Measurements from ENCODE around the gene DLG2.
"Not testable (repeated sequence)": the region's sequence is repeated elsewhere in the genome, so short reads cannot be mapped to it uniquely, and the experiment has no call there.

The DLG2 gene

DNA sequence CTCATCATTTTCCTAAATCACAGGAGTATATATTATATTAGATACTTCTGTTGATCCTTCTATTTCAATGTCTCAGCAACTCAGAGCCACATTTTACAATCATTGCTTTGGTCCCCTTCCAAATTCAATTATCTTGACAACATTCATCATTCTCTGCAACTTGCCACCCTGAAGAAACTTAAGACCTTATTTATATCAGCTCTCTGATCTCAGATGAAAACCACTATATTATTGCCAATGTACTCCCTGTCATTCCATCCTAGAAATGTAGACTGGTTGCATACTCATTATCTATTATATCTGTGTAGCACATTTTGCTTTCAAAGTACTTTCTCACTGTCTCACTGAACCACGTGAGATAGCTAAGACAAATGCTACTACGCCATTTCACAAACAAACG, 379.3 kb downstream of the DLG2 start:
- no peak for DNase-seq (ENCODE audit: low read depth in 2 of 3, low spot score in 1 of 3)

GRCh38 chr11:85238906-85239305, 388.2 kb downstream of the DLG2 start:
- no peak for DNase-seq (ENCODE audit: low read depth in 2 of 3, low spot score in 1 of 3)

DNA sequence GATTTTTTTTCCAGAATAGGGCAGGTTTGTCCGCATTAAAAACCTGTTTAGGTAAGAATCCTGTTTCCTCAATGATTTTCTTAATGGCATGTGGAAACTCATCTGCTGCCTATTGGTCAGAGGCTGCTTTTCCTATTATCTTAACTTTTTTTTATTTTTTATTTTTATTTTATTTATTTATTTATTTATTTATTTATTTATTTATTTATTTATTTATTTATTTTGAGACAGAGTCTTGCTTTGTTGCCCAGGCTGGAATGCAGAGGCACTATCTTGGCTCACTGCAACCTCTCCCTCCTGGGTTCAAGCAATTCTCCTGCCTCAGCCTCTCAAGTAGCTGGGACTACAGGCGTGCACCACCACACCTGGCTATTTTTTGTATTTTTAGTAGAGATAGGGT, 389.1 kb downstream of the DLG2 start:
- not testable (repeated sequence) for DNase-seq (ENCODE audit: low read depth in 2 of 3, low spot score in 1 of 3)

- DNase-seq (ENCODE audit: low read depth in 2 of 3, low spot score in 1 of 3) = no peak
Observed at GRCh38 chr11:85236211-85236610, 390.9 kb downstream of the DLG2 start.

DNA sequence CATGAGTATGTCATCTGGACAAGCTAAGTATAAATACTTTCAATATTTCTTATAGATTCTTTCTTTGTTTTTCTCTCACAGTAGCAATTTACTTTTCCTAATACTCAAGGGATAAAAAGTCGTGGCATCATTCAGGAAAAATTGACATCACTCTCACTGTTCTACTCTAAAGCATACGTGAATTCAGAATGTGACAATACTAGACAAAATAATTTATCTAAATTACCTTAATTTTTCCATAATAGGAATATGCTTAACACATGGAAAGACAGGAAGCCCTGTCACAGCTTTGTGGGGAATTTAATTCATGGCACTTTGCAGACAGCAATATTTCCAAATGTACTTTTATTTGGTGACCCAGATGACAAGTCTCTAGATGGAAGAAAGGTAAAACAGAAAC, 394.6 kb downstream of the DLG2 start:
- DNase-seq (ENCODE audit: low read depth in 2 of 3, low spot score in 1 of 3) = no peak

DNA sequence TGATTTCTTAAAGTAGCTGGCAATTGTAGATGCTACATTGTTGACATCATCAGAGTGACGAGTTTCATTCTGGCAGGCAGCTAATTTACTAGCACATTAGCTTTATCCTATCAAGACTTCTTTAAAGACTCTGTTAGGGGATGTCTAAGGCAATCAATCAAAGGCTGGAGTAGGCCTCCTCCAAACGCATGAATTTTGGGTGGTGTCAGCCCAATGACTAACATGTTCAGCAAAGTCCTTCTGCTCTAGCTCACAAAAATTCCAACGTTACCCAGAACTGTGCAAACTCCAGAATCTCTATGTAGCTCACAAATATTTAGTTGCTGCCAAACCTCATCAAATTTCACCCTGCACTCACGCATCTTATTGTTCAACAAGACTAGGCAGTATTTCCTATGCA, 395.6 kb downstream of the DLG2 start:
- no peak for DNase-seq (ENCODE audit: low read depth in 2 of 3, low spot score in 1 of 3)

DNA sequence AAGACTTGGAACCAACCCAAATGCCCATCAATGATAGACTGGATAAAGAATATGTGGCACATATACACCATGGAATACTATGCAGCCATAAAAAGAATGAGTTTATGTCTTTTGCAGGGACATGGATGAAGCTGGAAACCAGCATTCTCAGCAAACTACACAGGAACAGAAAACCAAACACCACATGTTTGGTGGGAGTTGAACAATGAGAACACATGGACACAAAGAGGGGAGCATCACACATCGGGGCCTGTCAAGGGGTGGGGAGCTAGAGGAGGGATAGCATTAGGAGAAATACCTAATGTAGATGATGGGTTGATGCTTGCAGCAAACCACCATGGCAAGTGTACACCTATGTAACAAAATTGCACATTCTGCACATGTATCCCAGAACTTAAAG, 397.4 kb downstream of the DLG2 start:
- DNase-seq (ENCODE audit: low read depth in 2 of 3, low spot score in 1 of 3) = not testable (repeated sequence)

GRCh38 chr11:85196968-85197367, 430.2 kb downstream of the DLG2 start:
- DNase-seq (ENCODE audit: low read depth in 2 of 3, low spot score in 1 of 3) = no peak

GRCh38 chr11:85195934-85196333, 431.2 kb downstream of the DLG2 start:
- DNase-seq (ENCODE audit: low read depth in 2 of 3, low spot score in 1 of 3) = no peak

DNA sequence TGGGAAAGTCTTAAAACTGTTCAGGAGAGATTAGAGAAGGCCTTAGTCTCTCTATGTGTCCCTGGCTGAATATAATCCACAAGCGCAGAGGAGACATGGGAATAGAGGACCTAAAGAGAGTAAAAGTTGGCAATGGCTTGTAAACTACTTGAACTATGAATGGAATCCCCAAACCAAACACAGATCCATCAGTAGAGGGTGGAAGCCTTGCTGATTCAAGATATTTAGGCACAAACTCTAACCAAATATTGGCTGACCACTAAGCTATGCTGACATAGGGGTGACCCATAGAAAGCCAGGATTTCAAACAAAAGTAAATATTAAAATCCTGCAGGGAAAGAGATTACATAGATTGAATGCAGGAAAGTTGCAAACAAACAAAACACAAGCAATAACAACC, 439.2 kb downstream of the DLG2 start:
- DNase-seq (ENCODE audit: low read depth in 2 of 3, low spot score in 1 of 3) = no peak

DNA sequence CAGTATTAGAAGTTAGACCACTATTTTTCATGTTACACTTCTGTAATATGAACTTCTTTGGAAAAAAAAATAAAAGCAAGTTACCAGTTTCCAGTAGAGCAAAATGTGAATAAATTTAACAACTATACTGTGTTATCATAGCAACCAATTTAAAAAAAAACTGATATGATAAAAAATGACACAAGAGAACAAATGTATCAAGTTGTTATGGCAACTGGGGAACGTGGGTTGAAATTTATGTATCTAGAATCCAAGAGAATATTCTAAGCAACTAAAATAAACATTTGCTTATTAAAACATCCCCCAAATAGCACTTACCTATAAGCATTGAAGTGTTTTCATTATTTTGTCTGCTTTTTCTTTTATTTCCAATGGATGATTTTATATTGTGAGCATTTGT, 442.4 kb downstream of the DLG2 start:
- DNase-seq (ENCODE audit: low read depth in 2 of 3, low spot score in 1 of 3) = no peak

DNA sequence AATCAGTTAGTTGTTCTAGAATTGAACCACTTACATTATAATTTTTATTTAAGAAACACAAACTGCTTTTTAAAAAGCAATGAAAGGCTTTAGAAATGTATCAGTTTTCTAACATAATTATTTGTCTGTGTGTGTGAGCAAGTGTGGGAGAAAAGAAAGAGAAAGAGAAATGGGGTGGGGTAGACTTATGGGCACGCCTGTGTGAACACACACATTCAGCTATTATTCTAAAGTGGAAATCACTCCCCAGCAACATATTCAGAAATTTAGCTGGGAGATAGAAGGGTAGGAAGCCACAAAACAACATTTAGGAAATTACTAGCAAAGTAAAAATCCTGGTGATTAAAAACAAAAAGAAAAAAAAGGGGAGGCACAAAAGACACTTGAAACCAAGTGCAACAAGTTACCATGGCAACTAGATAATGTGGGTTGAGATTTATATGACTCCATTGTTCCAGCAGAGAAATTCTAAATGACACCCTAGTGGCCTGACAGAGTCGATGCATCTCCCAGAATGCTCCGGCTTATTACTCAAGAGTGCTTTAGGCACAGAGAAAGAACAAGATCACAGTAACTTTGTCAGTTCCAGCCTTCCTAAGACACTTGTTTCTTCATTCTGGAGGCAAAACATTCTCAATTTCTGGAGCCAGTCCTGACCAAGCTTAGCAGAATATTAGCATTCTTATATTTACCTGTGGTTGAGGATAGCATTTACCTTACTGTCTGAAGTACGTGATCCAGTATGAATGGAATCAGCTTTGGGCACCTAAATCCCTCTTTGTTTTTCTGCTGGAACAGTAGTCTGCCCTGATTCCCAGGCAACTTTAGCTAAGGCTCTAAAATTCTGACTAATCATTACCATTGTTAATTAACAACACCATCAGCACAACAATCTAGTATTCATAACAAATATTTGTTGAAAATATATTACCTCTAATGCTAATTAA, 444.4 kb downstream of the DLG2 start:
- DNase-seq (ENCODE audit: low read depth in 2 of 3, low spot score in 1 of 3) = no peak

DNA sequence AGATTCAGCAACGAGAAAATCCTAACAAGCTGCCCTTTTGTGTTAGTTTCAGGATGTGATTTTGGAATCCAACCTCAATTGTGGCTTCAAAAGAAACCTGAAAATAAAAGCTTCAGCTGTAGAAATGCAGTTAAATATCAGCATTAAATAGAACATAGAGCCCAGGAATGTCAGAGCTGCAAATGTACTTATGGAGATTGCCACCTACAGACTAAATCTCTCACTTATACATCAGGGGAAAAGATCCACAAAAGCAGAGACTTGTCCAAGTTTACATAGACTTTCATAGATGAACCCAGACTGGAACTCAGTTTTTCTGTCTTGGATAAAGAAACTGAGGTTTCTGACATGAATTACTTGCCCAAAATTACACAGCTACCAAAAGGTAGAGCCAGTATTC, 446.6 kb downstream of the DLG2 start:
- DNase-seq (ENCODE audit: low read depth in 2 of 3, low spot score in 1 of 3) = no peak

DNA sequence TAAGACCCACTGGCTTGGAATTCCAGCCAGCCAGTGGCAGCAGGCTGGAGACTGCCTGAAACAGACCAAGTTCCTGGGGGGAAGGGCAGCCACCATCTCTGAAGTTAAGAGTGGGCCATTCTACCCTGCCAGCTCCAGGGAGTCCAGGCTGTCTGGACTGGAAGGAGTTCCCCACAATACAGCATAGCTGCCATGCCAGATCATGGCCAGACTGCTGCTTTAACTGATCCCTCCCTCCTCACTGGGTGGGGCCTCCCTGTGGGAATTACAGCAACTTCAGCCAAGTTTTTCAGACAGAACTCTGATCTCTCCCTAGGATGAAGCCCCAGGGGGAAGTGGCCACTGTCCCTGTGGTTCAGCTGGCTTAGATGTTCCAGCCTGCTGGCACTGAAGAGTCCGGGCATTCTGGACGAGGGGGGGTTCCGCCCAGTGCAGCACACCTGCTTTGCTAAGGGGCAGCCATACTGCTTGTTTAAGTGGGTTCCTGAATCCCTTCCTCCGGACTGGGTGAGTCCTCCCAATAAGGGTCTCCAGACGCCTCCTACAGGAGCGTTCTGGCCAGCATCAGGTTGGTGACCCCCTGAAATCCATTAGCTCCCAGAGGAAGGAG, 455.4 kb downstream of the DLG2 start:
- DNase-seq (ENCODE audit: low read depth in 2 of 3, low spot score in 1 of 3) = no peak

DNA sequence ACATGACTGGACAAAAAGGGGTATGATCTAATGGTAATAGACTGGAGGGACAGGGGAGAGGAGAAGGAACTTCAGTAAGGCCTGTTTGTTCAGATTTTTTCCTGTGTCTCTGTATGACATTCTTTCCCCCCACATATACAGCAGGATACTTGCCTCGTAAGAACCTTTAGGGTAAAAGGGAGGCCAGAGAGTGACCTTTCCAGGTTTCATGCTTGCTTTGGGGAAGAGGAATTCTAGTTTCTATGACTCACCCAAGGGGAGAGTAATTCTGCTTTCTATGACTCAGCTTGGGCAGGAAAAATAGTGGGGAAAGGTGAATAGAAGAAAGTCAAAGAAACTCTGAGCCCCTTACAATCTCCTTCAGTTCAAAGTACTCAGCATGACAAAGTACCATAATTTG, 457.0 kb downstream of the DLG2 start:
- no peak for DNase-seq (ENCODE audit: low read depth in 2 of 3, low spot score in 1 of 3)

DNA sequence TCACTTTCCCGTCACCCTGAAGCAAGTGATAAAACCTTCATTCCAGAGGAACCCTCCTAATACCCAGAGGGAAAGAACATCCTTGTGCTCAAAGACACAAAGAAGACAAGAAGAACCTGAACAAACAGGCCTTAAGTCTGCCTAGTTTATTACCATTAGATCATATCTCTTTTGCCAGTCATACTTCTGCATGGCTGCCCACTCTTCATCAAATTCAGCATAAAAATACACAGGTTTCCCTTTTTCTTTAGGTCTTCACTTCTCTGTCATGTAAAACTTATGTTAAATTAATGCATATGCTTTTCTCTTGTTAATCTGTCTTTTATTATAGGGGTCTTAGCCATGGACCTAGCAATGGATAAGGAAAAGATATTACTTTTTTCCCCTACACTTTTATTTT, 459.7 kb downstream of the DLG2 start:
- DNase-seq (ENCODE audit: low read depth in 2 of 3, low spot score in 1 of 3) = no peak

DNA sequence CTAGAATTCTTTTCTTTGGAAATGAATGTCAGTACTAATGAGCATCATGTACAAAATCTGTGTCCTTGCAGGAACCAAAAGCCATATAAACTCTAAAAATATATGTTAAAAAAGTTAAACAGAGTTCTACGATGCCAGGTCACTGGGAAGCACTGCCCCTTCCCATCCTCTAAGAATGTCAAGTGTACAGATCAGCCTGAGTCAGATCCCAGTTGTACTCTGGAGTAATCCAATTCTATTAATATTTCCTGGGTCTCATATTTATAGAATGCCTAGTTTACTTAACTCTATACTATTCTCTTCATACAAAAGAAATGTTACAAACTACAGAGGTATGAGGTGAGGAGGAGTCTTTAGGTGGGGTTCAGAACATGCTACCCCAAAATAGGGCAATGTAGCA, 460.1 kb downstream of the DLG2 start:
- DNase-seq (ENCODE audit: low read depth in 2 of 3, low spot score in 1 of 3) = no peak

GRCh38 chr11:85165819-85166218, 461.3 kb downstream of the DLG2 start:
- no peak for DNase-seq (ENCODE audit: low read depth in 2 of 3, low spot score in 1 of 3)

DNA sequence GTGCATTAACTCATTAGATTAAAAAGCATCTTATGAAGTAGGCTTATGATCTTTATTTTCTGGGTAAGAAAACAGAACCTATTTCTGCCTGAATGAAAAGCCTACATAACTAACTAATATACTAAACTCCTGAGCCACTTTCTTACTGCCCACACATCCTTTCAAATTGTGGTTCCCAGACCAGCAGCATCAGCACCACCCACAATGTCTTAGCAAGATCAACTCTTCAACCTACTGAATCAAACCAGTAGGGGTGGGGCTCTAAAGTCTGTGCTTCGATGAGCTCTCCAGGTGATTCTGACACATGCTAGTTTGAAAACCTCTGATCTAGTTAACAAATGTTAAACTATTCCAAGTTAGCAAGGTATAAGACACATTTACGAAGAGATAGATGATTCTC, 462.4 kb downstream of the DLG2 start:
- no peak for DNase-seq (ENCODE audit: low read depth in 2 of 3, low spot score in 1 of 3)

GRCh38 chr11:85154294-85154693, 472.9 kb downstream of the DLG2 start:
- DNase-seq (ENCODE audit: low read depth in 2 of 3, low spot score in 1 of 3) = no peak

DNA sequence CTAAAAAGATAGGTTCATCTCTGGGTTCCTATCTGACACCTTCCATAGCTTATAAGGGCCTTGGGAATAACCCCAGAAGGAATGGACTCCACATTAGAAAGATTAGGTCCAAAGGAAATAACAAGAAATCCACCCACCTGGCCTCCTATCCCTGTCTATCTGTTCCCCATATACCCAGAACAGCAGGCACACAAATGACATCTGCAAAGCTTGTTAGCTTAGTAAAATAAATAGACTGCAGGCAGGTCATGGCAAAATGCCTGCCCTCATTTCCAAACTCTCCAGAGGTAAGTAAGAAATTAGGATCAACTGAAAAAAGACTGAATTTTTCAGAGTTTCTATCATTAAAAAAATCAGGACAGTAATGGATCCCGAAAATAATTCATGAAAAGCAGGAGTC, 489.5 kb downstream of the DLG2 start:
- no peak for DNase-seq (ENCODE audit: low read depth in 2 of 3, low spot score in 1 of 3)

DNA sequence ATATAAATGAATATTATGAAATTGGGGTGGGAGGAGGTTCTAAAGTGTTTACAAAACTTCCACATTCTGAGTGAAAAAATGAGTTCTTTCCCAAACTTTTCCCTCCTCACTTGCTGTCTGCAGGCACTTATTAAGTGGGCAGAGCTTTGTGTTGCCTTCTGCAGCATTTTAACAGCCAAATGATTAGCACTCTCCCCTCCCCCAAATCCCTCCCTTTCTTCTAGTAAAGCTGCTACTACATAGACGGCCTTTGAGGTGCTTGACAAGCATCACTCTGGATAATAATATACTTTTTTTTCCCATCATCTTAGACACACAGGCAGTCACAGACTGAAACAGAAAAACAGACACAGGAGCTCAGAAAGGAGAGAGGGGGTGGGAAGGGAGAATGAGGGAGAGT, 493.5 kb downstream of the DLG2 start:
- DNase-seq (ENCODE audit: low read depth in 2 of 3, low spot score in 1 of 3) = no peak

Data from stimulated activated CD4-positive, alpha-beta T cell treated with anti-CD3 and anti-CD28 coated beads, Interleukin-12 subunit alpha, Interleukin-12 subunit beta, amount 100 ng/mL, for 48 hours (primary cell).